ENCODE measurements around the gene PAX2.

The PAX2 gene

DNA sequence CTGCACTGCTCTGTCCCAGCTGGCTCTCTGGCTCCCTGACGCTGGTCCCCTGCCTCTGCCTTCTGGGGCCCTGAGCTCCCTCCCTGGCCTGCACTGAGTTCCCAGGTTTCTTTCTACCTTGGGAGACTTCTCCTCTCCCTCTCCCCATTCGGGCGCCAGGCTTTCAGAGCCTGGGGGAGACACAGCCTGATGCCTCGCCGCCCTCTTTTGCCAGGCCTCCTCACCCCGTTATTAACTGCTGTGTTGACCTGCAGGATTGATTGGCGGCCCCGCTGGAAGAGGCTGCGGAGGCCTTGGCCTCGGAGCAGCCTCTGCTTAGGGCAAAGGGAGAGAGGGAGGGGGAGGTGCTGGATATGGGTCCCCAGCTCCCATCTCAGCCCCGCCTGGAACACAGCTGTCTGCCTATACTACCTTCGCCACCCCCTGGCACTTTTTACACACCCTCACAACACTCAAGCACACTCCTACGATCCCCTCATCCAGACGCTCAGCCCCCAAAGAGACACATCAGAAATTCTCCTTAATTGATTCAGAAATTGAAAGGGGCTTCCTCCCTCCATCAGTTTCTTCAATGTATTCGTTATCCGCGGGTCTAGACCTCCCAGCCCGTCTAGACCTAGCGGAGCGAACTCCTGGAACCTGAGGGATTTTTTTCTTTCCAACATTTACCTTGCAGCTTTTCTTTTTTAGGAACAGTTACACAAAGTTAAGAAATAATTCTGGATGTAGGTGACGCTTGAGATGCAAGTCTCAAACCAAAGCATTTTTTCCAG is 7.1 kb upstream of the PAX2 start:
- DNase-seq = no peak

DNA sequence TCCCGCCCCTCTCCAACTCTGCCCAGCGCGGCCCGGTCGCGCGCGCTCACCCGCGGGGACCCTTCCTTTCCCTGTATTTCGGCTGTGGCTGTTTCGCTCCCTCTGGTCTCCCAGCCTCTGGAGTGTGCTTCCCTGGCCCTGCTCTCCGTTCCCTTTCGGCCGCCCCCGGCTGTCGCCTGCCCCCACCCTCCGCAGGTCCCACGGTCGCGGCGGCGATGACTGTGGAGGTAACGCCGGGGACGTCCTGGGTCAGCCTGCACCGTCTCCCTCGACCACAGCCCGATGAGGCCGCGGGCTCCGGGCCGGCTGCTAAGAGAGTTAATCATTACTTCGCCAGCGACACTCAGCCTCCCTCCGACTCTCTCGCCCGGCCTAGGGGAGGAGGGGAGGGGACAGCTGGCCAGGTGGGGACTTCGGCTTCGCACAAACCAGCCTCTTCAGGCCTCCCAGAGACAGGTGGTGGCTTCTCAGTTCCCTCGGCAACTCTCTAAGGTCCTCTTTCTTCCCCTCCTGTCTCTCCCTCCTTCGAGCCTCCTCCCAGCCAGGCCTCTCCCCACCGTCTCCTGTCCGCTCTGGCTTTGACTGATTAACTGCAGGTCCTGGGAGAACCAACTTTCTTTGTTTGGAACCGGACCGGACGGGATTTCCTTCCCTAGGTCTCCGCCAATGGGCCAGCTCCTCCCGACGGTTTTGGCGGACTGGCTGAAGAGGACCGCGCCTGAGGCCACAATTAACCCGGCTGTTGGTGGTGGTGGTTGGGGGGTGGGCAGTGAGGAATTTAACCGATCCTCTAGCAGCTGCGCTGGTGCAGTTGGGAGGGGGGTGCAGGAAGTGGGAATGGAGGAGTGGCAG is 5.6 kb upstream of the PAX2 start:
- no peak for DNase-seq

DNA sequence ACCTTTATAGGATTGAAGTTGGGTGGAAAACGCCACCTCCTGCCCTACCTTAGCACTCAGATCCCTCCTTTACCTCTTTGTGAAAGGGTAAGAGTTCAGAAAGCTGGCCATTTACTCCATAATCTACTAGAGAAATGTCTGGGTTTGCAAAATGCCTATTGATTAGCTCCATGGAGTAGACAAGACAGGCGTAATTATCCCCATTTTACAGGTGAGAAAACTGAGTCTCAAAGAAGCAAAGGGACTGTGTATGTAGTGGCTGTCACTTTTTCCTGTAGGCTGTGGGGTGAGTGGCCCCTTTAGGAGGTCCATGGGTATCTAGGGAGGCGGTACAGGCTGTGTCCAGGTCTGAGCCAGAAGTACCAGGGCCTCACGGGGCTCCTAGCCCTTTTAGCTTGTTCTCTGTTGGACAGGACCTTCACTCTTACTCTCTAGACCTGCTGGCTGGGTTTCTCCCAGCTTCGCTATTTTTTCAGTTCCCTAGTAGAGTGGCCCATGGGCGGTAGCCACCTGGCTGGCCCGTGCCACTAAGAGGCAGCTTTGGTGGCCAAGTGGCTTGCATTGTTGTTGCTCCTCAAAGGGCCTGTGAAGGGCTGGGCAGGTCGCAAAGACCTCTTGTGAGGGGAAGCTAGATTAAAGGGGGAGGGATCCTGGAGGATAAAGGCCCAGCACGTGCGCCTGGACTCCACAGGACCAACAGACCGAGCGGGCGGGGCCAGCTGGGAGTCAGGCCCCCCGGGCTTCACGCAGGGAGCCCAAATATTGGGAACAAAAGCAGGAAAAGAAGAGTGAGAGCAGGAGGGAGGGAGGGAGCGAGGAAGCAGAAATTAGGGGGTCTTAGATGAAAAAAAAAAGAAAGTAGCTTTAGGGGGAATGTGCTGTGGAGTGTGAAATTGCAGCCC is 4.7 kb upstream of the PAX2 start:
- DNase-seq = no peak

DNA sequence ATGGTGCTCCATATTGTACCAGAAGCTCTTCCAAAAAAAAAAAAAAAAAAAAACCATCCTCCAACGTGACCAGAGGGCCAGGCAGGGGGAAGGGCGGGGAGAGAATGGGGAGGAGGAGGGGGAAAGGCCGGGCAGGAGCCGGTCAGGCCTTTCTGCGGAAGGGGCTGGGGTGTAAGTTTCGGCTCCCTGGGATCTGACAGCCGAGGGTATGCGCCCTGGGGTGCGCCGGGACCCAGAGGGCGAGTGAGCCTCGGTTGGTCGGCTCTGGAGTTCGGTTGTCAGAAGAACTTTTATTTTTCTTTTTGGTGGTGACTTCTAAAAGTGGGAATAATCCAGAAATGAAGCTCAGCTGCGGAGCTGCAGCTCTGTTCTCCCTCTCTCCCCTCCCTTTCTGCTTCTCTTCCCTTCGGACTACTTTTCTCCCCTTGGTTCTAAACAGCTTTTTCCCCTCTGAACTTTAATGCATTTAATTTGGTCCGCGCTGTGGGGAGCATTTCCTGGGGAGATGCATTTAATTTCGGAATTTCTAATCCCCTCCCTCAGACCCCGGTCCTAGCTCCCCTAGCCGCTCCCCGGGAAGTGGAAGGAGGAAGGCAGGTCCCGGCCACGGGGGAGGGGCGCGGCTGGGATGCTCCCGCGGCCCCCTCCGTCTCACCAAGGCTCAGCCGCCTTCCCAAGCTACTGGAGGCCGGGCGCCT is 3.9 kb upstream of the PAX2 start:
- no peak for DNase-seq

DNA sequence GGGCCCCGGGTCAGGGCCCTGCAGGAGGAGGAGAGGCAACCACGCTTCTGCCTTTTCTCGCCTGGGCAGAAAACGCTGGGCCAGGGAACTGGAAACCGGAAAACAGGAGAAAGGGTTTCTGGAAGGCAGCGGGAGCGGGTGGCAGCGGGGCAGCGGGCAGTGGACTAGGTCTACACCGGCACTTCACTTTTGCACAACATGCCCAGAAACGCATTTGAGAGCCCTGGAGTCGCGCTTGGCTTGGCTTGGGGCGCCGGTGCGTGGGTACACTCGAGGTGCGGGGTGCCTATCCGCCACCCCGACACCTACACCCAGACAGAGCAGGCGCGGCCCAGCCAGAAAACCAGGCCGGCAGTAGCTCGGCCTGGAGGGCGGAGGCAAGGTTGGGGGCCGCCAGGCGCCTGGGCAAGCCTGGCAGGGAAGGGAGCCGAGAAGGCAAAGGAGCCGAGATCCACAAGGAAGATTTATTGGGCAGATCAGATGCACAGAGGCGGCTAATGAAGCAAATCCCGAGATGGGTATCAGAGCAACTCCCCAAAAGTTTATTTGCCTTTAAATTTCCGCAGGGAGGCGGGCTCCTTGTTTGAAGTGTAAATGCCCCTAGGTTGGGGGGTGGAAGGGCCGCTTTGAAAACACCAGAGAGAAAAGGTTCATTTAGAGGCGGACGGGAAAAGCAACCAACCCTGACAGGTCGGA is 3.2 kb upstream of the PAX2 start:
- DNase-seq = no peak

DNA sequence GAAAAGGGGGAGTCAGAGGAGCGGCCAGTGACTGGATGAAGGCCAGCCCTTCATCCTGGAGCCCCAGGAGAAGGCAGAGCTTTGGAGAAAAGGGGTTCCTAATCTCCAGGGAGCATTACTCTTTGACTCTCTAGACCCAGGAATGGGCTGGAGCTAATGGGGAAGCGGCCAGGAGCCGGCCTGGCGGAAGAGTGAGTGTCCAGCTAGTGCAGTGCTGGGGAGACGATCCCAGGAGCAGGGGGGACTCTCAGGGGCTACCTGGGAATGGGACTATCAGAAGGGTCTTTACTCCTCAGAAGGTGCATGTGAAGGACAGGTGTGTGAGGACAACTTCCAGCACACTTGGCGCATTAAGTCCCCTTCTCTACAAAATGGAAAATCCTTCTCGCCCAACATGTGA is 2.4 kb upstream of the PAX2 start:
- DNase-seq = no peak

DNA sequence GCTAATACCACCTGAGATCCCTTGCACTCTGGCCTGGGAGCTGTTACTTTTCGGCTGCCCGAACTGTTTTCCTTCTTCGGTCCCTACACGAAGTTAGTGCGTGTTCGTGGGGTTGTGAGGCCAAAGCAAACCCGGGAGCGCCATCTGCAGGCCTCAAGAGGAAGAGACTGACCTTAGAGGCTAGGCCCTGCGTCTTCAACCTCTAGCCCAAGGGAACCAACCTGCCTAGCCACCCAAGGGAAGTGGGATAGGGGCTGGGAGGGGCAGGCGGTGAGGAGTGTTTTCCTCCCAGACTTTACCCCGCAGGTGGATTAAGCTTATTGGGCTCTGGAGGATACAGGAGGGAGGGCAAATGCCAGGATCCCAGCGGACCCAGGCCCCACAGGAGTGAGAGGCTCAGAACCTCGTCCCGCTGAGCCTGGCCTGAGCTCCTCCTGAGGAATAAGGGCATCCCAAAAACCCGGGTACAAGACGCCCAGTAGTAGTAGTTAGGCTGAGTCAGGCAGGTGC is 1.7 kb upstream of the PAX2 start:
- DNase-seq = peak in 24 of 51 donors; percentile 1 to 62 (median 17)

DNA sequence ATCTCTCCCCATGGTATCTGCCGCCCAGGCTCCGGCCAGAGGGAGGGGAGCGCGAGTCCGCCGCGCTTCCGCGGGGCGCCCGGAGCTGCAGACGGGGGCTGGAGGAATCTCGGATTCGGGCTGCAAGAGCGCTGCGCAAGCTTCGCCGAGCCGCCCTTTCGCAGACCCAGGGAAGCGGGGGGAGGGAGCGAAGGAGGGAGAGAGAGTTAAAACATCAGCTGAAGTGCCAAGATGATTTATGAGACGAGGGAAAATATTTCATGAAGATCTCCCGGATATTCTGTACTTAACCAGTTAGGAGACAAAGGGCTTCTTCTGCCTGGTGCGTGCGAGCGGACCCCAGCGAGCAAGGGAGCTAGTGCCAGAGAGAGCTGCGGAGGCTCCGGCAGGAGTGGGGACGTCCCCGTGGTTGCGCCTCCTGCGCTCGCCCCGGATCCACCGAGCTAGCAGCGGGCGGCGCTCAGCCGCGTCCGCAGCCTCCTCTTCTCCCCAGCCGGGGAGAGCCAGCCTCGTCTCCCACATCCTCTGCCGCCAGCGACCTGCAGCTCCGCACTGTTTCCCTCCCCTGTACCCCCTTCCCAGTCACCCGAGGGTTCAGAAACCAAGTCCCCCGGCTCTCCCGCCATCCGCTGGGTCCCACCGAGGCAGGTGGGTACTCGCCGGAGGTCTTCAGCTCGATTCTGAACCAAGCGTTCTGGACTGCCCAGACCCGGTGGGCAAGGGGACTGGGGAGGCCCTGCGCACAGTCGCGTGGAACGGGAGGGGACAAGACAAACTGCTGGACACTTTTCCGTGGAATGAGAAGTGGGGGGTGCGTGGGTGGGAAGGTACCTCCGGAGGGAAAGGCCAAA is 1.0 kb upstream of the PAX2 start:
- DNase-seq = no peak

DNA sequence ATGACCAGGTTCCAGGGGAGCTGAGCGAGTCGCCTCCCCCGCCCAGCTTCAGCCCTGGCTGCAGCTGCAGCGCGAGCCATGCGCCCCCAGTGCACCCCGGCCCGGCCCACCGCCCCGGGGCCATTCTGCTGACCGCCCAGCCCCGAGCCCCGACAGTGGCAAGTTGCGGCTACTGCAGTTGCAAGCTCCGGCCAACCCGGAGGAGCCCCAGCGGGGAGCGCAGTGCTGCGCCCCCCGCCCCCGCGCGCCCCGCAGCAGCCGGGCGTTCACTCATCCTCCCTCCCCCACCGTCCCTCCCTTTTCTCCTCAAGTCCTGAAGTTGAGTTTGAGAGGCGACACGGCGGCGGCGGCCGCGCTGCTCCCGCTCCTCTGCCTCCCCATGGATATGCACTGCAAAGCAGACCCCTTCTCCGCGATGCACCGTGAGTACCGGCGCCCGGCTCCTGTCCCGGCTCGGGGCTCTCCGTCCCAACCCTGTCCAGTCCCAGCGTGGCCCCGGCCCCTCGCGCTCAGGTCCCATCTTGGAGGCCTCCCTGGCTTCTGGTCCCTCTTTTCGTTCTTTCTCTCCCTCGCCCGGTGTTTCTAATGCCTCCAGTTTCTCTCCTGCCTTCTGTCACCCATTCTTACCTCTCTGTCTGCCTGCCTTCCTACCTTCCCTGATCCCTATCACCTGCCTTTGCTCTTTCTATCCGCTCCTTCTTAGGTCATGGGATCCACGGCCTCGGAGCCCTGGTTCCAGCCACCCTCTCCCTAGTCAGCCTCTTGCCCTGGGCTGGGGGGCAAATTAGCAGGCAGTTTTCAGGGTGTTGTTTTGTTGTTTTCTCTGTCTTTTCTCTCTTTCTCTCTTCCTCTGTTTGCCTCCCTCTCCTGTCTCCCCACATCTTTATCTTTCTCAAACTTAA is 751 bp downstream of the PAX2 start:
- no peak for DNase-seq

DNA sequence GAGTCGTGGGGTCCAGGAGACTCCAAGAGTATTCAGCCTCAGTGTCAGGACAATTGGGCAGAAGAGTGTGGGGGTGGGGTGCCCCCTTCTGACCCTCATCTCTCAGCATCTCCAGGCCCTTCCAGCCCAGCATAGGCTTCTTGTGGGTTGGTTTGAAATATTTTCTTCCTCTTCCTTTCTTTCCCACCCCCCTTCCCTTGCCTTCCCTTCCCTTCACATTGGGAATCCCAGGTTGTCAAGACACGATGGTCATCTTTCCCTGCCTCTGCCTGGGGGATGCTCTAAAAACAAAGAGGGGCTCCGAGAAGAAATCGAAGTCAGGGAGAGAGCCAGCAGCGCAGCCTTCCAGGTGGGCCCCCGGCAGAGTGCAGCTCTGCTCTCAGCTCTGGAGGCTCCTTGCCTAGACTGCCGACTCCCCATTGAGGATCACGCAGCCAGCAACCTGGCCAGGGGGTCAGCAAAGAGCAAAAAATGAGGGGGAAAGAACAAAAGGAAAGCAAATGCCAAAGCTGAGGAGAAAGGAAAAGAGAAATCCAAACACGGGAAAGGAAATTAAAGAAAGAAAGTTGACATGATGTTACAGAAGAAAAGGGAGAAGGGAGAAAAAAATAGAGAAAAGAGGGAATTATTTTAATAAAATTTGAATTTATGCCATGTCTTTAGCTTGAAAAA is 1.5 kb downstream of the PAX2 start:
- DNase-seq = no peak

DNA sequence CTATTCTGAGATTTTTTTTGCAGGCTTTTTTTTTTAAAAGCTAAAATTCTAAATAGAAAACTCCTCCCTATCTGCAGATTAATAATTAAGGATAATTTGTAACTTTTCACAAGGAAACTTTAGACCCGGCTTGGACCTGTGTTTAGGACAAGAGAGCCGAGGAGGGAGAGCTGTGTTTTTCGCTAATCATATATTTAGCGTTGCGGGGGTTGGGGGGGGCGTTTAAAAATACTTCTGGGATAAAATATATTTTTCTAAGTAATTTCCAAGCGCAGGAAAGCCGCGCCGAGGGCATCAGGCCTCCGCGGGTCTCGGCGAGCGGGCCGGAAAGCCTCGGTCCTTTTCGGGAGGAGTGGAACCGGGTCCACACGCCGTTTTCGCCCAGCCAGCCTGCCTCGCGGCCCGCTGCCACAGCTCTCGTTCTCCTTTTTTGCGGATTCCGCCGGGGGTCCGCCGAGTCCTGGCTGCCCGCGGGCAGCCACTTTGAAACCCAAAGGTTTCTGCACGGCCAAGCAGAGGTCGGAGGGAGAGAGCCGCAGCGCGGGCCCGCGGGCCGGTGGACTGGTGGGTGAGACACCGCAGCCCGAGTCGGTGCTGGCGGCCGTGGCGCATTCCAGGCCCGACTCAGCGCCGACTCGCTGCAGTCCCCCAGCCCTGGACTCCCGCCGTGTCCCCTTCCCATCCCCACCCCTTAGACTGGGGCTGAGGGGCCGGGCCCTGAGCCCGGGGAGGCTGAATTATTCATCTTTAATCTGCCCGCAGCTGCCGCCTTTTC is 2.3 kb downstream of the PAX2 start:
- DNase-seq = no peak

DNA sequence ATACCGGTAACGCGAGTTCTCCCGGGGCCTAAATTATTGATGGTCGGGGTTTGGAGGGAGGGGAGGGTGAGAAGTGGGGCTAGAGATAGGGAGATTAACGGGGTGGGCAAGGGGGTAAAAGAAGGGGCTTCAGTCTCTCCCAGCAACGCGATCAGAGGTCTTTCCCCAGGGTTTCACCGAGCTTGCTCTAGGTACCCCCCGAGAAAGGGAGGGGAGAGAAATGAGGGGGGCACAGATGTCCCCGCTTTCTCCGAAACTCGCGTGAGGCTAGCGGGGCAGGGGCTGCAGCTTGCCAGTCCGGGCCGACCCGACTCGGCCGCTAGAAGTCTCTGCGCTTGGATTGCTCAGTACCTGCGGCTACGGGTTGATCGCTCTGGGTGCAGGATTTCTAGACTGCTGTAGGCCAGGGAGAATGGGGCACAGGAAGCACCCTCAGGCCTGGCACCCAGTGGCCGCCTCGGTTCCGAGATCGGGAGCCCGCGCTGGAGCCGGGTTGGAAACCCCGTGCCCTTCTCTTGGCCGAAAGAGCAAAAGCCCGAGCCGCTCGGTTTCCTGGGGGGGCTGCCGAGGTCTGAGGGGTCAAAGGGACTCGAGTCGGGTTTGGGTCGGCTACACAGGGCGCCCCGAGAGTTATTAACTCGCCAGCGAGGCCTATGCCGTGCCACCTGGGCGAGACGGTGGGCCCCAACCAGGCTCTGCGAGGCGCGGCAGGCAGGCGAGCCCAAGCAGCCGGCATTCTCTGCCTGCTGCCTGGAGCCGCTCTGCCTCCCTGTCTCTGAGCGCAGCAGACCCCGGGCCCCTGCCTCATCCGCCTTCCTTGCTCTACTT is 3.1 kb downstream of the PAX2 start:
- no peak for DNase-seq

DNA sequence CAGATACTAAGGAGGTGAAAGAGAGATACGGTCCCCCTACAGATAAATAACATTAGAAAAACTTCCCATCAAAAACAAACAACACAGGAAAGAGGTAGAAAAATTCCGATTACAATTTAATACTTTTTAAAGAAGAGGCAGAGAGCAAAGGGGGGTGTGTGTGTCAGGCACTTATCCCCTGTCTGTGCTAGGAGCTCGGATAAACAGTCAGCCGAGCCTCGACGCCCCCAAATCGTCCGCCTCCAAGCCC is 3.6 kb downstream of the PAX2 start:
- DNase-seq = no peak

DNA sequence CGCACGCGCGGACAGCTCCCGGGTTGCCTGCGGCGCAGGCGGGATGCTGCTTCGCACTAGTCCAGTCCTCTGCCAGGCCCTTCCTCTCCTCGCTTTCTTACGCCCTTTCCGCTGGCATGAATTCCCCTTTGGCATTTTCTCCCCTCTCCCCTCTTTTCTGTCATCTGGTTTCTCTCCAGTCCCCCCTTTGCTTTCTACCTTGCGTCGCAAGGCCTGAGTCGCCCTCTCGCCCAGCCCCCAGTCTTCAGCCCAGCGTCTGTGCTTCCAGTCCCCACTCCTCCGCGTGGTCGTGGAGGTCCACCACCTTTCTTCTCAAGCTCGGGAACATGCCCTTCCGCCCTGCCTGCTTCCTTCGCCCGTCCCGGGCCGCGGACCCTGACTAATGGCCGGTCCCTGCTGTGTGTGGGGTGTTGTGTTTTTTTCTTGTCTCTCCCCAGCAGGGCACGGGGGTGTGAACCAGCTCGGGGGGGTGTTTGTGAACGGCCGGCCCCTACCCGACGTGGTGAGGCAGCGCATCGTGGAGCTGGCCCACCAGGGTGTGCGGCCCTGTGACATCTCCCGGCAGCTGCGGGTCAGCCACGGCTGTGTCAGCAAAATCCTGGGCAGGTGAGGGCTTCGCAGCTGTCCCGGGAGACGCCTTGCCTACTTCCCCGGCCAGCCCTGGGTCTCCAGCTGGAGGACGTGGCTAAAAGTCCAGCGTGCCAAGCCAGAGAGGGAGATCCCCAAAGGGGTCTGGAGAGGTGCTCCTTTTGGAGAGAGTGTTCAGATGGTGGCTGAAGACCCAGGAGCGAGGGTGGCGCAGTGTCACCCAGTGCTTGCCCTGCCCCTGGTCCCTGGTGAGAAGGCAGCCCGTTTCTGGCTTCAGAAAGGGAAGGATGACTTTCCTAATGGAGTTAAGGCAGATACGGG is 4.2 kb downstream of the PAX2 start:
- no peak for DNase-seq
